H9 (cell line): ENCODE results near the gene TNIK. TPM values are rescaled to one million over a fixed set of nuclear protein-coding genes. Genes with fewer than 3 reads are reported as not detected.

ENCODE experiments used
- DNase-seq: peaks from one replicate; pipeline ENCODE4 v3.0.0-alpha.2; 2017
- H2AFZ ChIP-seq: one replicate; pipeline ENCODE4 v1.6.1; 2013; ENCODE audit warnings: mild to moderate bottlenecking, low read length, control low read depth, moderate library complexity
- H2AK5ac ChIP-seq: 2 replicates; pipeline ENCODE4 v1.6.1; 2013; ENCODE audit warnings: low read length, control low read depth, mixed read lengths; ENCODE audit not compliant: insufficient read length
- H2BK120ac ChIP-seq: one replicate; pipeline ENCODE4 v1.6.1; 2013; ENCODE audit warnings: low read depth, mild to moderate bottlenecking, low read length, control low read depth, inconsistent platforms; ENCODE audit not compliant: poor library complexity, severe bottlenecking
- H2BK12ac ChIP-seq: 2 replicates; pipeline ENCODE4 v1.6.1; 2013; ENCODE audit warnings: low read length, control low read depth, mixed read lengths, low read depth; ENCODE audit not compliant: insufficient read length
- H2BK15ac ChIP-seq: 2 replicates; pipeline ENCODE4 v1.6.1; 2013; ENCODE audit warnings: low read depth, low read length, control low read depth
- H2BK20ac ChIP-seq: one replicate; pipeline ENCODE4 v1.6.1; 2013; ENCODE audit warnings: low read depth, mild to moderate bottlenecking, low read length, control low read depth, inconsistent platforms; ENCODE audit not compliant: poor library complexity, severe bottlenecking
- H2BK5ac ChIP-seq: 2 replicates; pipeline ENCODE4 v1.6.1; 2013; ENCODE audit warnings: low read length, control low read depth, mixed read lengths; ENCODE audit not compliant: insufficient read length
- H3K14ac ChIP-seq: 2 replicates; pipeline ENCODE4 v1.6.1; 2013; ENCODE audit warnings: low read length, control low read depth; ENCODE audit not compliant: insufficient read depth
- H3K18ac ChIP-seq: 2 replicates; pipeline ENCODE4 v1.6.1; 2013; ENCODE audit warnings: low read depth, mild to moderate bottlenecking, mixed read lengths, low read length, control low read depth; ENCODE audit not compliant: insufficient read length
- H3K23ac ChIP-seq: 2 replicates; pipeline ENCODE4 v1.6.1; 2013; ENCODE audit warnings: low read length, control low read depth, mixed read lengths, low read depth; ENCODE audit not compliant: insufficient read length
- H3K23me2 ChIP-seq: 2 replicates; pipeline ENCODE4 v1.6.1; 2013; ENCODE audit warnings: low read depth, mild to moderate bottlenecking, mixed read lengths, low read length, control low read depth; ENCODE audit not compliant: insufficient read length, poor library complexity, severe bottlenecking
- H3K27ac ChIP-seq: 2 replicates; pipeline ENCODE4 v1.5.1; 2013; ENCODE audit warnings: low read length, control low read depth, mixed read lengths, low read depth; ENCODE audit not compliant: insufficient read length
- H3K27me3 ChIP-seq: 2 replicates; pipeline ENCODE4 v1.6.1; 2013; ENCODE audit warnings: low read length, control low read depth, inconsistent platforms; ENCODE audit not compliant: insufficient read depth
- H3K4ac ChIP-seq: 2 replicates; pipeline ENCODE4 v1.6.1; 2013; ENCODE audit warnings: low read depth, mild to moderate bottlenecking, control low read depth, inconsistent platforms, low read length, moderate library complexity
- H3K4me1 ChIP-seq: 2 replicates; pipeline ENCODE4 v1.6.1; 2013; ENCODE audit warnings: low read length, control low read depth, inconsistent platforms; ENCODE audit not compliant: insufficient read depth
- H3K4me2 ChIP-seq: 2 replicates; pipeline ENCODE4 v1.6.1; 2013; ENCODE audit warnings: low read length, control low read depth, mixed read lengths; ENCODE audit not compliant: insufficient read length, insufficient read depth
- H3K56ac ChIP-seq: 2 replicates; pipeline ENCODE4 v1.6.1; 2013; ENCODE audit warnings: low read depth, mild to moderate bottlenecking, mixed read lengths, low read length, control low read depth; ENCODE audit not compliant: insufficient read length
- H3K79me1 ChIP-seq: 2 replicates; pipeline ENCODE4 v1.6.1; 2013; ENCODE audit warnings: low read depth, mild to moderate bottlenecking, moderate library complexity, low read length, control low read depth, inconsistent platforms; ENCODE audit not compliant: insufficient read depth, poor library complexity, severe bottlenecking
- H3K79me2 ChIP-seq: 2 replicates; pipeline ENCODE4 v1.6.1; 2013; ENCODE audit warnings: low read length, control low read depth, inconsistent platforms; ENCODE audit not compliant: insufficient read depth
- H3K9ac ChIP-seq: 2 replicates; pipeline ENCODE4 v1.6.1; 2013; ENCODE audit warnings: low read length, control low read depth, mixed read lengths; ENCODE audit not compliant: insufficient read length; ENCODE audit errors: extremely low read depth
- H3K9me3 ChIP-seq: one replicate; pipeline ENCODE4 v1.6.1; 2013; ENCODE audit warnings: low read depth, low read length, inconsistent platforms; ENCODE audit not compliant: control insufficient read depth
- H3T11ph ChIP-seq: one replicate; pipeline ENCODE4 v1.6.1; 2013; ENCODE audit warnings: mild to moderate bottlenecking, low read length, control low read depth, inconsistent platforms
- H4K20me1 ChIP-seq: one replicate; pipeline ENCODE4 v1.6.1; 2013; ENCODE audit not compliant: control insufficient read depth, insufficient read length, insufficient read depth
- H4K5ac ChIP-seq: 2 replicates; pipeline ENCODE4 v1.6.1; 2013; ENCODE audit warnings: low read depth, mild to moderate bottlenecking, mixed read lengths, low read length, control low read depth; ENCODE audit not compliant: insufficient read length
- H4K8ac ChIP-seq: replicated peaks from 2 replicates; pipeline ENCODE4 v1.6.1; 2013; ENCODE audit warnings: low read length, control low read depth, mixed read lengths, low read depth; ENCODE audit not compliant: insufficient read length
- H4K91ac ChIP-seq: 2 replicates; pipeline ENCODE4 v1.6.1; 2013; ENCODE audit warnings: low read depth, mild to moderate bottlenecking, moderate library complexity, mixed read lengths, low read length, control low read depth; ENCODE audit not compliant: insufficient read length
- H3K27ac Mint-ChIP-seq, 3 experiments: 2 replicates in 2 of 3; 3 replicates in 1 of 3; pipeline ENCODE4 v1.8.0; 2020 to 2021; ENCODE audit warnings: mixed read lengths in 3 of 3, mild to moderate bottlenecking in 1 of 3, moderate library complexity in 1 of 3
- H3K27me3 Mint-ChIP-seq: 2 replicates; pipeline ENCODE4 v1.8.0; 2021; ENCODE audit warnings: low read depth, mild to moderate bottlenecking, moderate library complexity, mixed read lengths
- H3K36me3 Mint-ChIP-seq, 3 experiments: 2 replicates in 2 of 3; 3 replicates in 1 of 3; pipeline ENCODE4 v1.8.0; 2020 to 2021; ENCODE audit warnings: low read depth in 3 of 3, mixed read lengths in 3 of 3; ENCODE audit not compliant: insufficient read depth in 1 of 3
- H3K4me1 Mint-ChIP-seq, 2 experiments: 2 replicates each; pipeline ENCODE4 v1.8.0; 2020; ENCODE audit warnings: mixed read lengths in 2 of 2
- H3K4me3 Mint-ChIP-seq, 2 experiments: 2 replicates in 1 of 2; 3 replicates in 1 of 2; pipeline ENCODE4 v1.8.0; 2020 to 2021; ENCODE audit warnings: mild to moderate bottlenecking in 2 of 2, mixed read lengths in 2 of 2, moderate library complexity in 1 of 2
- H3K9me3 Mint-ChIP-seq, 2 experiments: 2 replicates in 1 of 2; 3 replicates in 1 of 2; pipeline ENCODE4 v1.8.0; 2020; ENCODE audit warnings: mild to moderate bottlenecking in 2 of 2, mixed read lengths in 2 of 2, moderate library complexity in 1 of 2
- CTCF ChIP-seq: fragments of 200-600 bp; sonication (generic); conservative IDR thresholded peaks from 3 replicates; pipeline ENCODE4 v1.8.0; 2021; ENCODE audit warnings: antibody characterized with exemption, mild to moderate bottlenecking
- WGBS: extraction: QIAGEN DNeasy Blood & Tissue Kit; methylation state at CpG from one replicate; pipeline ENCODE4 v1.1.7; 2013; ENCODE audit warnings: missing lambda C conversion rate, low lambda C conversion rate, mixed read lengths; ENCODE audit not compliant: insufficient read length; ENCODE audit errors: extremely low coverage; 5-methylcytosine and 5-hydroxymethylcytosine counted together
- total RNA-seq: library from RNA; stranded (reverse); gene quantifications from 2 replicates; pipeline ENCODE4 v1.2.1, GENCODE V29; 2021

Gene TNIK
- total RNA-seq, 1 experiment from 2014 or later: 15.9 TPM

DNA sequence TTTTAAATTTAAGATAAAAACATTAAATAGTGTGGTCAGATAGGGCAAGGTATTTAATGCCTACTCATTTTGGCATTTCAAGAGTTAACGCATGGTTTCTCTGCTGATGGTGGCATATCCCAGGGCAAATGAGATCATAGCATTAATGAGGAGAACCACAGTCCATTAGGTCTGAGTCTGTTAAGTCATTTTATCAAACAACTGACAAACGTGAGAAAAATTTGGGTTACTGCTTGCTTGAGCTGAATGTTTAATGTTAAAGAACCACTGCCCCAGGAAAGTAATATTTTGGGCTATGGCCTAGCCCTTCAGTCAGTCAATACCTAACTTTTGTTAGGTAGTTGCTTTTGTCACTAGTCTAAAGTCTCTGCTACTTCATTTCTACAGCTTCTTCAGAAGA is 395.7 kb downstream of the TNIK start:
- no peak overlapping the region for H3T11ph ChIP-seq
- no peaks in the 10 kb centered on the region for H3K23me2 ChIP-seq
- Mint-ChIP-seq H3K27ac (no peak overlapping the region), H3K27me3 (no peaks in the 10 kb centered on the region), H3K9me3 (no peaks in the 10 kb centered on the region), H3K4me3 (no peak overlapping the region), H3K4me1 (peaks cover 13 to 18% of the 10 kb centered on the region in 2 experiments), H3K36me3 (peaks cover 4 to 9% (median 5%) of the 10 kb centered on the region in 3 experiments; a peak in 5 of 7 replicates)
- H2BK120ac ChIP-seq: no peak overlapping the region
- H3K23ac ChIP-seq: no peak overlapping the region
- no CpG with 5 or more reads among the region's 2 CpGs for WGBS
- H4K91ac ChIP-seq: no peak overlapping the region
- H4K8ac ChIP-seq: no peak overlapping the region
- H3K18ac ChIP-seq: no peak overlapping the region
- DNase-seq: no peak
- H2BK15ac ChIP-seq: no peak overlapping the region
- no peaks in the 10 kb centered on the region for H3K27me3 ChIP-seq
- H3K4me2 ChIP-seq: no peak overlapping the region
- H3K27ac ChIP-seq: no peak overlapping the region
- no peak overlapping the region for H2BK20ac ChIP-seq
- H4K20me1 ChIP-seq: no peaks in the 10 kb centered on the region
- no peak overlapping the region for H2BK12ac ChIP-seq
- H4K5ac ChIP-seq: no peak overlapping the region
- H2AK5ac ChIP-seq: no peak overlapping the region
- H3K14ac ChIP-seq: no peak overlapping the region
- H3K79me2 ChIP-seq: no peaks in the 10 kb centered on the region
- H2AFZ ChIP-seq: no peak overlapping the region
- H3K79me1 ChIP-seq: no peaks in the 10 kb centered on the region
- no peak for TF ChIP-seq CTCF
- H3K4me1 ChIP-seq: peaks cover 5% of the 10 kb centered on the region; the same call in 1 of the 2 replicates
- H3K56ac ChIP-seq: no peak overlapping the region
- no peak overlapping the region for H3K9ac ChIP-seq
- H2BK5ac ChIP-seq: no peak overlapping the region
- H3K9me3 ChIP-seq: no peaks in the 10 kb centered on the region
- no peak overlapping the region for H3K4ac ChIP-seq
